HepG2 (cell line): Measurements from ENCODE around the gene CLEC10A. TPM values are rescaled to one million over a fixed set of nuclear protein-coding genes. Genes with fewer than 3 reads are reported as not detected.

Experiments used
- ARID2 ChIP-seq: sonication (generic); formaldehyde crosslinking; IDR thresholded peaks from 2 replicates; pipeline ENCODE4 v1.8.1; 2022; ENCODE audit warnings: mild to moderate bottlenecking, missing genetic modification reagents, borderline replicate concordance
- ATM ChIP-seq: fragments of 450-650 bp; IDR thresholded peaks from 2 replicates; pipeline ENCODE4 v1.7.1; 2017; ENCODE audit warnings: mild to moderate bottlenecking, borderline replicate concordance
- EED ChIP-seq: sonication (generic); formaldehyde crosslinking; IDR thresholded peaks from 2 replicates; pipeline ENCODE4 v1.5.0; 2020; ENCODE audit warnings: mild to moderate bottlenecking, missing genetic modification reagents
- ELF3 ChIP-seq: IDR thresholded peaks from 2 replicates; pipeline ENCODE4 v1.6.1; 2016; ENCODE audit warnings: missing genetic modification reagents, missing compliant biosample characterization
- ERF ChIP-seq: IDR thresholded peaks from 2 replicates; pipeline ENCODE4 v1.6.1; 2018; ENCODE audit warnings: missing biosample characterization, missing genetic modification reagents
- FIP1L1 ChIP-seq: fragments of 200-400 bp; formaldehyde crosslinking; IDR thresholded peaks from 2 replicates; pipeline ENCODE4 v1.6.1; 2018; ENCODE audit warnings: low read depth, mild to moderate bottlenecking, low read length, moderate library complexity, borderline replicate concordance; ENCODE audit not compliant: insufficient read depth
- FOSL2 ChIP-seq: sonication (generic); formaldehyde crosslinking; IDR thresholded peaks from 2 replicates; pipeline ENCODE4 v1.4.0; 2020; ENCODE audit warnings: missing genetic modification reagents
- HES4 ChIP-seq: sonication (generic); formaldehyde crosslinking; IDR thresholded peaks from 2 replicates; pipeline ENCODE4 v1.9.0; 2021; ENCODE audit warnings: mild to moderate bottlenecking, missing genetic modification reagents, borderline replicate concordance
- MAFK ChIP-seq, 2 experiments: IDR thresholded peaks in 1 of 2; conservative IDR thresholded peaks in 1 of 2; 2 replicates each; pipeline ENCODE4 v1.6.1; 2011; ENCODE audit warnings: improper control_type of control experiment in 2 of 2, low read length in 2 of 2
- NAIF1 ChIP-seq: sonication (generic); formaldehyde crosslinking; IDR thresholded peaks from 2 replicates; pipeline ENCODE4 v1.5.0; 2020; ENCODE audit warnings: mild to moderate bottlenecking, missing genetic modification reagents, borderline replicate concordance
- NCOA2 ChIP-seq: sonication (generic); formaldehyde crosslinking; IDR thresholded peaks from 2 replicates; pipeline ENCODE4 v1.8.0; 2022; ENCODE audit warnings: inconsistent platforms
- POLR2AphosphoS5 ChIP-seq: IDR thresholded peaks from 2 replicates; pipeline ENCODE4 v1.6.1; 2012; ENCODE audit warnings: low read depth, low read length
- SOX5 ChIP-seq: IDR thresholded peaks from 2 replicates; pipeline ENCODE4 v1.6.1; 2016; ENCODE audit warnings: borderline replicate concordance
- ZNF224 ChIP-seq: sonication (generic); formaldehyde crosslinking; IDR thresholded peaks from 2 replicates; pipeline ENCODE4 v1.5.0; 2020; ENCODE audit warnings: mild to moderate bottlenecking, missing genetic modification reagents
- ZNF547 ChIP-seq: sonication (generic); formaldehyde crosslinking; IDR thresholded peaks from 2 replicates; pipeline ENCODE4 v1.5.1; 2020; ENCODE audit warnings: mild to moderate bottlenecking, missing genetic modification reagents
- ZNF672 ChIP-seq: sonication (generic); formaldehyde crosslinking; IDR thresholded peaks from 2 replicates; pipeline ENCODE4 v1.8.1; 2022; ENCODE audit warnings: missing genetic modification reagents
- ZNF83 ChIP-seq: sonication (generic); formaldehyde crosslinking; IDR thresholded peaks from 2 replicates; pipeline ENCODE4 v1.4.0; 2020; ENCODE audit warnings: missing genetic modification reagents, mild to moderate bottlenecking, borderline replicate concordance
- polyA plus RNA-seq, 8 experiments: library from polyadenylated mRNA; depleted of rRNA in 3 of 8; stranded (reverse) in 7 of 8; unstranded in 1 of 8; fragments of >200 nt; fragmentation: Illumina TruSeq in 4 of 8; extraction: Trizol in 4 of 8; gene quantifications; 2 replicates each; pipeline versions ENCODE4 v1.2.1 to v1.2.3, GENCODE V29; 2011 to 2016; ENCODE audit warnings: low read depth in 4 of 8, missing spikeins in 1 of 8, mixed read lengths in 1 of 8; ENCODE audit not compliant: insufficient read depth in 1 of 8
- total RNA-seq, 5 experiments: library from RNA; depleted of rRNA; stranded (reverse); fragments of >200 nt; fragmentation: Illumina TruSeq; extraction: Trizol; gene quantifications; 2 replicates each; pipeline ENCODE4 v1.2.3, GENCODE V29; 2016; ENCODE audit warnings: low read depth in 1 of 5
- TF ChIP-seq, protein P1 (sequence below): IDR thresholded peaks from 2 replicates; pipeline ENCODE4 v1.6.1; 2012; ENCODE audit warnings: inconsistent platforms
- TF ChIP-seq, protein P2 (sequence below): sonication (generic); formaldehyde crosslinking; IDR thresholded peaks from 2 replicates; pipeline ENCODE4 v1.4.0; 2020; ENCODE audit warnings: missing genetic modification reagents
- TF ChIP-seq, protein P3 (sequence below): sonication (generic); formaldehyde crosslinking; IDR thresholded peaks from 2 replicates; pipeline ENCODE4 v1.5.0; 2020; ENCODE audit warnings: mild to moderate bottlenecking, missing genetic modification reagents, borderline replicate concordance

CLEC10A gene
- total and polyA plus RNA-seq, 2 of the 13 experiments (the other 11 are each of a cell fraction or from before 2014, with no cell fraction given) = 0.33 TPM; not detected in 1

DNA sequence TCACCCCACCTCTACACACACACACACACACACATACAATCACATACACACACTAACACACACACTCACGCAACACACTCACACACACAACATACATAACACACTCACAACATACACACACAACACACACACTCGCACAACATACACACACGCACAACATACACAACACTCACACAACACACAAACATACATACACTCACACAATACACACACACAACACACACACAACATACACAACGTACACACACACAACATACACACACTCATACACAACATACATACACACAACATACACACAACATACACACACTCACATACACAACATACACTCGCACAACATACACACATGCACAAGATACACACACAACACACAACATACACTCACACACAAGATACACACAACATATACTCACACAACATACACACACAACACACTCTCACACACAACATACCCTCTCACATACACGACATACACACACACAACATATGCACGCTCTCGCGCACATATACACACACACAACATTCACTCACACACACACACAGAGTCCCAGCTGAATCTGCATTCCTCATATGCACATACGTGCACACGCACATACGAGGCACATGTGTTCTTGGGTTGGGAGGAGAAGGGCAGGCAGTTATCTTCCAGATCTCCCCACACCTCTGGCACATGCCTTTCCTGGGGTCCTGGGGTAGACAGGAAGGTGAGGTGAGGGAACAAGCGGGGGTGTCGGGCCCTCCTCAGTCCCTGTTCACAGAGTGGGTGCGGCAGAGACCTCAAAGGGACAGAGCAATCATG, 33.4 kb upstream of the CLEC10A start (continued):
- peak; percentile 24; the same call in 1 of the 2 replicates for TF ChIP-seq HES4 (CRISPR knock-in tag)
- TF ChIP-seq SOX5 (CRISPR knock-in tag) = no peak
- TF ChIP-seq EED (CRISPR knock-in tag) = no peak
- no peak for TF ChIP-seq NAIF1
- TF ChIP-seq NCOA2 (CRISPR knock-in tag) = no peak
- no peak for TF ChIP-seq ZNF224 (CRISPR knock-in tag)
- no peak for TF ChIP-seq ZNF547 (CRISPR knock-in tag)
- TF ChIP-seq FIP1L1 = no peak
- TF ChIP-seq MAFK (conservative IDR thresholded peaks at IDR 0.05 in 1 of 2, IDR thresholded peaks at IDR 0.05 in 1 of 2; ENCODE audit: low read length in 2 of 2) = no peak
- peak; percentile 79; the same call in 1 of the 2 replicates for TF ChIP-seq ATM
- TF ChIP-seq, protein P1, sequence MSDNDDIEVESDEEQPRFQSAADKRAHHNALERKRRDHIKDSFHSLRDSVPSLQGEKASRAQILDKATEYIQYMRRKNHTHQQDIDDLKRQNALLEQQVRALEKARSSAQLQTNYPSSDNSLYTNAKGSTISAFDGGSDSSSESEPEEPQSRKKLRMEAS = 0 out of 2 replicates have a peak, but pooled peaks have one; percentile 27
- no peak for TF ChIP-seq FOSL2 (CRISPR knock-in tag)
- TF ChIP-seq ERF (CRISPR knock-in tag) = no peak
- no peak for TF ChIP-seq ELF3 (CRISPR knock-in tag)
- peak; percentile 16; the same call in 1 of the 2 replicates for TF ChIP-seq POLR2AphosphoS5
- TF ChIP-seq, protein P2, sequence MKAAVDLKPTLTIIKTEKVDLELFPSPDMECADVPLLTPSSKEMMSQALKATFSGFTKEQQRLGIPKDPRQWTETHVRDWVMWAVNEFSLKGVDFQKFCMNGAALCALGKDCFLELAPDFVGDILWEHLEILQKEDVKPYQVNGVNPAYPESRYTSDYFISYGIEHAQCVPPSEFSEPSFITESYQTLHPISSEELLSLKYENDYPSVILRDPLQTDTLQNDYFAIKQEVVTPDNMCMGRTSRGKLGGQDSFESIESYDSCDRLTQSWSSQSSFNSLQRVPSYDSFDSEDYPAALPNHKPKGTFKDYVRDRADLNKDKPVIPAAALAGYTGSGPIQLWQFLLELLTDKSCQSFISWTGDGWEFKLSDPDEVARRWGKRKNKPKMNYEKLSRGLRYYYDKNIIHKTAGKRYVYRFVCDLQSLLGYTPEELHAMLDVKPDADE (CRISPR knock-in tag) = no peak
- TF ChIP-seq ZNF672 (CRISPR knock-in tag) = peak; percentile 80; the same call in 1 of the 2 replicates
- no peak for TF ChIP-seq ZNF83 (CRISPR knock-in tag)
- TF ChIP-seq, protein P3, sequence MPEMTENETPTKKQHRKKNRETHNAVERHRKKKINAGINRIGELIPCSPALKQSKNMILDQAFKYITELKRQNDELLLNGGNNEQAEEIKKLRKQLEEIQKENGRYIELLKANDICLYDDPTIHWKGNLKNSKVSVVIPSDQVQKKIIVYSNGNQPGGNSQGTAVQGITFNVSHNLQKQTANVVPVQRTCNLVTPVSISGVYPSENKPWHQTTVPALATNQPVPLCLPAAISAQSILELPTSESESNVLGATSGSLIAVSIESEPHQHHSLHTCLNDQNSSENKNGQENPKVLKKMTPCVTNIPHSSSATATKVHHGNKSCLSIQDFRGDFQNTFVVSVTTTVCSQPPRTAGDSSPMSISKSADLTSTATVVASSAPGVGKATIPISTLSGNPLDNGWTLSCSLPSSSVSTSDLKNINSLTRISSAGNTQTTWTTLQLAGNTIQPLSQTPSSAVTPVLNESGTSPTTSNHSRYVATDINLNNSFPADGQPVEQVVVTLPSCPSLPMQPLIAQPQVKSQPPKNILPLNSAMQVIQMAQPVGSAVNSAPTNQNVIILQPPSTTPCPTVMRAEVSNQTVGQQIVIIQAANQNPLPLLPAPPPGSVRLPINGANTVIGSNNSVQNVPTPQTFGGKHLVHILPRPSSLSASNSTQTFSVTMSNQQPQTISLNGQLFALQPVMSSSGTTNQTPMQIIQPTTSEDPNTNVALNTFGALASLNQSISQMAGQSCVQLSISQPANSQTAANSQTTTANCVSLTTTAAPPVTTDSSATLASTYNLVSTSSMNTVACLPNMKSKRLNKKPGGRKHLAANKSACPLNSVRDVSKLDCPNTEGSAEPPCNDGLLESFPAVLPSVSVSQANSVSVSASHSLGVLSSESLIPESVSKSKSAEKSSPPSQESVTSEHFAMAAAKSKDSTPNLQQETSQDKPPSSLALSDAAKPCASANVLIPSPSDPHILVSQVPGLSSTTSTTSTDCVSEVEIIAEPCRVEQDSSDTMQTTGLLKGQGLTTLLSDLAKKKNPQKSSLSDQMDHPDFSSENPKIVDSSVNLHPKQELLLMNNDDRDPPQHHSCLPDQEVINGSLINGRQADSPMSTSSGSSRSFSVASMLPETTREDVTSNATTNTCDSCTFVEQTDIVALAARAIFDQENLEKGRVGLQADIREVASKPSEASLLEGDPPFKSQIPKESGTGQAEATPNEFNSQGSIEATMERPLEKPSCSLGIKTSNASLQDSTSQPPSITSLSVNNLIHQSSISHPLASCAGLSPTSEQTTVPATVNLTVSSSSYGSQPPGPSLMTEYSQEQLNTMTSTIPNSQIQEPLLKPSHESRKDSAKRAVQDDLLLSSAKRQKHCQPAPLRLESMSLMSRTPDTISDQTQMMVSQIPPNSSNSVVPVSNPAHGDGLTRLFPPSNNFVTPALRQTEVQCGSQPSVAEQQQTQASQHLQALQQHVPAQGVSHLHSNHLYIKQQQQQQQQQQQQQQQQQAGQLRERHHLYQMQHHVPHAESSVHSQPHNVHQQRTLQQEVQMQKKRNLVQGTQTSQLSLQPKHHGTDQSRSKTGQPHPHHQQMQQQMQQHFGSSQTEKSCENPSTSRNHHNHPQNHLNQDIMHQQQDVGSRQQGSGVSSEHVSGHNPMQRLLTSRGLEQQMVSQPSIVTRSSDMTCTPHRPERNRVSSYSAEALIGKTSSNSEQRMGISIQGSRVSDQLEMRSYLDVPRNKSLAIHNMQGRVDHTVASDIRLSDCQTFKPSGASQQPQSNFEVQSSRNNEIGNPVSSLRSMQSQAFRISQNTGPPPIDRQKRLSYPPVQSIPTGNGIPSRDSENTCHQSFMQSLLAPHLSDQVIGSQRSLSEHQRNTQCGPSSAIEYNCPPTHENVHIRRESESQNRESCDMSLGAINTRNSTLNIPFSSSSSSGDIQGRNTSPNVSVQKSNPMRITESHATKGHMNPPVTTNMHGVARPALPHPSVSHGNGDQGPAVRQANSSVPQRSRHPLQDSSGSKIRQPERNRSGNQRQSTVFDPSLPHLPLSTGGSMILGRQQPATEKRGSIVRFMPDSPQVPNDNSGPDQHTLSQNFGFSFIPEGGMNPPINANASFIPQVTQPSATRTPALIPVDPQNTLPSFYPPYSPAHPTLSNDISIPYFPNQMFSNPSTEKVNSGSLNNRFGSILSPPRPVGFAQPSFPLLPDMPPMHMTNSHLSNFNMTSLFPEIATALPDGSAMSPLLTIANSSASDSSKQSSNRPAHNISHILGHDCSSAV (CRISPR knock-in tag) = no peak
- TF ChIP-seq ARID2 (CRISPR knock-in tag) = no peak
